GM18868 (cell line): ENCODE data around the gene LRRC49.

Experiments used
- ATAC-seq: cut with Tn5 transposase; IDR thresholded peaks from one replicate; pipeline ENCODE4 v1.9.1; 2021; ENCODE audit warnings: mild to moderate bottlenecking, moderate library complexity; ENCODE audit not compliant: unreplicated experiment

The LRRC49 gene

DNA sequence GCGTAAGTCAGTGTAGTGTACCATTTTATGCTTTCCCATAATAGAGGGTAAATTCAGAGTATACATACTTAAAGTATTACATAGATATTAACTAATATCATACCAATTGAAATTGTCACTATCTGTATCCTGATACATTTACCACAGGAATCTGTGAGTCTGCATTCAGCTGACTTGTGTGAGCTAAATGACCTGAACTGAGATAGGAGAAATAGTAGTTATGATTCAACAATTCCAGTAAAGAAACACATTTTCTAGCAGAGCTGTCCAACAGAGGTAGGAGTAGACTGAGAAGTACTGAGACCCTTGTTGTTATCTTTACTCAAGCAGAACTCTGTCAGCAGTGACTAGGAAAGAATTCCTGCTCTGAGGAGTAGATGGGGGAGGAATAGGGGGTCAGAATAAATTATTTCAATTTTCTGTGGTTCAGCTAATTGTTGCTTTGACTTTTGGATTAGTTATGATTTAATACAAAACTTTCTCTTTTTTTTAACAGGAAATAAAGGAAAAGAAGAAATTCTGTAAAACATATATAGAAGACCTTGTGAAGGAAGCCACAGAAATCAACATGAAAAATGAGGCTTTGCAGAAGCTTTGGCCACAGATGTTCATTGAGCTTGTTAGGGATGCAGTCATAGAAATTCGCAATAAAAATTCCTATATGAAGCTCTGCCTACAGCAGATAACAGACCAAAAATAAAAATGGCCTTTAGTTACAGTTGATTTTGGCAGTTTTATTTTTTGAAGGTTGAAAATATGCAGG is 156.5 kb downstream of the LRRC49 start:
- no peak for ATAC-seq

- no peak for ATAC-seq
Measured at GRCh38 chr15:71049706-71050422, 157.2 kb downstream of the LRRC49 start.

GRCh38 chr15:71050461-71050860 is 157.8 kb downstream of the LRRC49 start:
- ATAC-seq = no peak

GRCh38 chr15:71051539-71051938 is 158.9 kb downstream of the LRRC49 start:
- ATAC-seq = no peak

DNA sequence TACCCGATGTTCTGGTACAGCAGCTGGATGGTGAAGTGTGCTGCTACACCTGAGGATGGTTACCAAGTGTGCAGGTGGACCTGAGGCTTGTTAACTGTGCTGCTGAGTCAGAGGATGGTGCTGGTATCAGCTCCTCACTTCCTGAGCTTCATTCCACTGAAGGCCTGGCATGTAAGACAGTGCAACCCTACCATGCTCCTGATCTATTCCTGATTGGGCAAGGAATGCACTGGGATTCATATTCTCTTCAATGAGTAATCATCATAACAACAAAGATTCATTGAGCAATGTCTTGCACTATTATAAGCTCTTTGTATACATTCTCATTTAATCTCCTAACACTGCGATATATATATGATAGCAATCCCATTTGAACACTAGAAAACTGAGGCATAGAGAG is 159.7 kb downstream of the LRRC49 start:
- ATAC-seq = no peak

DNA sequence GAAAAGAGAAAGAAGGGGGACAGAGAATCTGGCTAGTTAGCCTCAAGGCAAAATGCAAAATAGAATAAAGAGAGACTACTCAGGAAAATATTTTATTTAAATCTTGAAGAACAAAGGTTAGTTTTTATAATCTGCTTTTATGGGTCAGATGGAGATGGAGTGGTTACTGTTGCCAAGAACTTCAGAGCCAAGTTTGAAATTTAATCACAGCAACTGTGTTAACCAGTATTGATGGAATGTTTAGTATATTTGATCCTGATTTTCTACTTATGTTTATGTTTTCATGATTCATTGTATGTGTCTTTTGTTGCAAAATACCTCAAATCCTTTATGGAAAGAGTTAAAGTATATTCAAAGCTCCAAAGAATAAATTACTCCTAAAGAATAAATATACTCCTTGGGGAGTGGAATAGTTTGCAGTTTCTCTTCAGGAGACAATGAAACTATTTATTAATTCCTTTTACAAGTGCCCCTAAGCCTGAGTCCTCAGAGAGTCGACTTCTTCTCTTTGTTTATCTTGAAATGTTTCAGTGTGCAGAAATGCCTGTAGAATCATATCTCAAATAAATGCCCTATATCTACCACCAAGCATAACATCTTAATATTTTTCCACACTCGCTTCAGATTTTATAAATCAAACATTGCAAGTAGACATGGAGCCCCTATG is 161.8 kb downstream of the LRRC49 start:
- no peak for ATAC-seq

- ATAC-seq = no peak
Measured at GRCh38 chr15:71055461-71055860, 162.8 kb downstream of the LRRC49 start.

DNA sequence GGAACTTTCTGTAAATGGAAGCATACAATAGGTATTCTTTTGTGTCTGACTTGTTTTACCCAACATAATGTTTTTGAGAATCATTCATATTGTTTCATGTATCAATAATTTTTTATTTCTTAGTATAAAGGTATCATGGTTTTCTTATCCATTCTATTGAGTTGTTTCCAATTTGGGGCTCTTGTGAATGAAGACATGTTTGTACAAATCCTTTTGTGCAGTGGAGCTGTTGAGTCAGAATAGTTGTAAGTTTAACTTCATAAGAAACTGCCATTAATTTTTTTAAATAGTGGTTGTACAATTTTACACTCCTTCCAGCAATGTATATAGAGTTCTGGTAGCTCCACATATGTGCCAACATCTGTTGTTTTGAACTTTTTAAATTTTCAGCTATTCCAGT is 163.5 kb downstream of the LRRC49 start:
- ATAC-seq = no peak

- ATAC-seq = no peak
Measured at GRCh38 chr15:71057143-71057542, 164.5 kb downstream of the LRRC49 start.

GRCh38 chr15:71057581-71057980 is 165.0 kb downstream of the LRRC49 start:
- ATAC-seq = no peak

DNA sequence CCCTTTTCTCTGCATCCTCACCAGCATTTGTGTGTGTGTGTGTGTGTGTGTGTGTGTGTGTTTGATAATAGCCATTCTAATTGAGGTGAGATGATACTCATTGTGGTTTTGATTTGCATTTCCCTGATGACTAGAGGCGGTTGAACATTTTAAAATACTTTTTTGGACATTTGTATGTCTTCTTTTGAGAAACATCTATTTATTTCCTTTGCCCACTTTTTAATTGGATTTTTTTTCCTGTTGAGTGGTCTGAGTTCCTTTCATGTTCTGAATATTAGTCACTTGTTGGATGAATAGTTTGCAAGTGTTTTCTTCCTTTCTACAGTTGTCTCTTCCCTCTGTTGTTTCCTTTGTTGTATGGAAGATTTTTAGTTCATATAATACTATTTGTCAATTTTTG is 168.4 kb downstream of the LRRC49 start:
- no peak for ATAC-seq

DNA sequence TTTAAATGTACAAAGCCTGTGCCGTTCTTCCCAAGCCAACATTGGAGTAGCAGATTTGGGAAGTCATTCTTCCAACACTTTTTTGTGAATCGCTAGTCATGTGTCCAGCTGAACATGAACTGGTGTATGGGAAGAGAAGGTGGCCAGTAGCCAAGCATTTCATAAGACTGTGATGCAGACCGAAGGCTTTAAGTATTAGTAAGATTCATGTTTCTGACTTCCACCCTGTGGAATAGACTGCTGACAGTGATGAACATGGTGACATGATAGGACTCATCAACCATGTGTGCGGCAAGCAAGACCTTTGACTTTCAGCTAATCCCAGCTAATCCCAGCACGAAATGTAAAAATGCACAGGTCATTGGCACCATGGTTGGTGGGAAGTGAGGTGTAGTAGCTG is 174.4 kb downstream of the LRRC49 start:
- no peak for ATAC-seq

- ATAC-seq = no peak
Measured at GRCh38 chr15:71069693-71070092, 177.1 kb downstream of the LRRC49 start.

DNA sequence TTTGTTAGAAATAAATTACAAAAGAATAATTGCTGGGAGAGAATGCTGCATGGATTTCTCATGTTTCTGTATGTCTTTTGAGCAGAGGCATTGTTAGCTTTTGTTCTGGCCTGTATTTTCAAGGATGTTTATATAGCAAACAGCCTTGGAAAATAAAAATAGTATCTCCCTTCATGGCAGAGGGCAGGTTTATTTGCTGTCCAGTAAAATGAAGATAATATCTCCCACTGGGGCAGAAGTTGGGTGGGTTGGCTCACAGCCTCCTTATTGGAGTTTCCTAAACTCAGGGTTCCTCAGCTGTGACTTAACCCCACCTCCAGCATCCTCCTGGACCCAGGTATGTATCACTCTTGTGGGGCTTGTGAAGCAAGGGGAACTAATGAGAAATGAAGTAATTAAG is 178.9 kb downstream of the LRRC49 start:
- no peak for ATAC-seq

- no peak for ATAC-seq
Measured at GRCh38 chr15:71072423-71072822, 179.8 kb downstream of the LRRC49 start.

- ATAC-seq = no peak
Measured at GRCh38 chr15:71078506-71079207, 186.0 kb downstream of the LRRC49 start.

GRCh38 chr15:71079208-71080044 is 186.8 kb downstream of the LRRC49 start:
- no peak for ATAC-seq

GRCh38 chr15:71080166-71080565 is 187.5 kb downstream of the LRRC49 start:
- ATAC-seq = no peak

DNA sequence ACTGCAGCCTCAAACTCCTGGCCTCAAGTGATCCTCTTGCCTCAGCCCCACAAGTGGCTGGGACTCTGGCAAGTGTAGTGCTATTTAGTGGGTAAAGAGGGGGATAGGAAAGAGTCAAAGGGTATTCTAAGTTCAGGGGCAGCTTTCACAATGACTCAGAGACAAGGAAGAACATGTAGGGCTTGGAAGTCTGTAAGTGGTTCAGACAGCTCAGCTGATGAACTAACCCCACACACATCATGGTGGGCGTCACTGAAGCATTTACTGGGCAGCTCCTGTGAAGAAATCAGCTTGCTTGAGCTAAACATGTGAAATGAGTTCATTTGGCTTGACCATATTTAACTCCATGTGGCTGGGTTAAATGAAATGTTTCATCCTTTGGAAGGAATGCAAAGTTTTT is 188.1 kb downstream of the LRRC49 start:
- ATAC-seq = no peak

GRCh38 chr15:71082803-71083202 is 190.2 kb downstream of the LRRC49 start:
- ATAC-seq = no peak
